ENCODE data around the gene AFMID.

The AFMID gene

DNA sequence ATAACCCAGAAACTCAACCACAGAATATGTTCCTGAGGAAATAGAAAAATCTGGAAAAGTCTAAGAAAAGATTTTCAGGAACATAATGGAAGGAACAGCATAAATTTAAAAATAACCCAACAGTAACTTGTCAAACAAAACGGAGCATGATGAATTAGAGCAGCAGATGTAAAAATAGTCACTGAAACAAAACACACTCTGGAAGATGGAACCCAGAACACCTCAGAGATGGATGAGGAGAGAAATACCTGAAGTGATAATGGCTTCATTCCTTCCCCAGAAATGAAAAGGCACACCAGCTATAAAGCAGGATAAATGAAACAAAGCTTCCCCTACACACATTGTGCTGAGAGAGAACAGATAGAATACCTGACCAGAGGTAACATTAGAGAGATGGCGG, 6.7 kb upstream of the AFMID start:
- no peak for DNase-seq

DNA sequence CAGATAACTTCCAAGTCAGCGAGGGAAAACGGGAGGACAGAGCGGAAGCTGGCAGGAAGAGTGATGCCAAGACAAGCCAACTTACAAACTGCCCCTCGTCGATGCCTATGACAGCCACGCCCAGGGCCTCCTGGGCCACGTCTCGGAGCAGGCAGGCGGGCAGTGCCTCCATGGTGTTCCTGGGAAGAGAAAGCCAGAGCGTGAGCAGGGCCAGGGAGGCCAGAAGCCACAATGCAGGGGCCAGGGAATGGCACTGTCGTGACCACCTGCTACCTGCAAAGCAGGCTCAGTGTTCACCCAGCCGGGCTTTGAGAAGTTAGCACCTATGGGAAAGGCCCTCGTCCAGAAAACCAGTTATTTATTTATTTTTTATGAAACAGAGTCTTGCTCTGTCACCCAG, 4.7 kb upstream of the AFMID start:
- DNase-seq = no peak

DNA sequence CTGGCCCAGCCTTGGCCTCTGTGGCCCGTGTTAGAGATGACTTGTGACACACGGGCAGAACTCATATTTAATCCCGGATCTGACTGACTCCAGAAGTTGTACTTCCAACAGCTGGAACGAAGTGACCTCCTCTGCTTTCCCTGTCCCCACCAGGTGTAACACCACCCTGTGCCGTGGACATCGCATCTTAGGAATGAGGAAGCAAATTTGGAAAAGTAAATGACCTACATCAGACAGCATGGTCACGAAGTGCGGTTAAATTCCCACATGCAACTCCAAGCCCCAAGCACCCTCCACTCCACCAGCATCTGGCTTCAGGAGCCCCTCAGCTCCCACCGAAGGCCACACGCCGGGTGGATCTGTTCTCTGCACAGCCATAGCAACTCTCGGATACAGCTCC, 3.2 kb upstream of the AFMID start:
- no peak for DNase-seq

DNA sequence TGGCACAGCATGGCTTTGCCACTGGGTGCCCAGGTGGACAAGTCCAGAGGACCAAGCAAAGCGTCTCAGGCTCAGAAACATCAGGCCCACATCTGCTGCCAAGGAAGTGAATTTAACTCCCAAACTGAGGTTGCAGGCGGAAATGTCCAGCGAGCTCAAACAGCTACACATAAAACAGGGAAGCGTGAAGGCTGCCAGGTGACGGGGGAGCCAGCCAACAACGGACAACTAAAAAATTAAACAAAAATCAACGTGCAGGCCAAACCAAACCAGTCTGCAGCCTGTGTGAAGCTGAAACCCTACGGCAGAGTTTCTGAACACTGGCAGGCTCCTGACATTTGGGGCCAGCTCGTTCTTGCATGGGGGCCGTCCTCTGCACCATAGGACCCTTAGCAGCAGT, 2.8 kb upstream of the AFMID start:
- no peak for DNase-seq

GRCh38 chr17:78184868-78185267, 2.3 kb upstream of the AFMID start:
- no peak for DNase-seq

GRCh38 chr17:78185981-78186691, 1.0 kb upstream of the AFMID start:
- no peak for DNase-seq

DNA sequence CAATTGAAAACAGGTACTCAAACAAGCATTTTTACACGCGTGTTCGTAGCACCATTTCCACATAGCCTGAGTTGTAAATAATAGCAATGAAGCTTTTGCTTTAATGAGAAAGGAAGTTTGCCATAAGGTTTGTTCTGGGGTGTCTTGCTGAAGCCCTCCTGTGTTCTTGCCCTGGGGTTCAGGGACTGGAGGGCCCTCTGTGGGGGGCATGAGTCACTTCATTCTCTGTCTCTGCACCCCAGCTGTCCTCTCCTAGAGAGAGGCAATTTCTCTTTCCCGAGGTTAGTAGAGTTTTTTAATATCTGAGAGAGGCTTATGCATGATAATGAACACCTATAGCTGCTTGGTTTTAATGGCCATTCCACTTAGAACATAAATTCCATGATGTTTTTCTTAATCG, 9.6 kb downstream of the AFMID start:
- no peak for DNase-seq

GRCh38 chr17:78197147-78197832, 10.1 kb downstream of the AFMID start:
- no peak for DNase-seq

DNA sequence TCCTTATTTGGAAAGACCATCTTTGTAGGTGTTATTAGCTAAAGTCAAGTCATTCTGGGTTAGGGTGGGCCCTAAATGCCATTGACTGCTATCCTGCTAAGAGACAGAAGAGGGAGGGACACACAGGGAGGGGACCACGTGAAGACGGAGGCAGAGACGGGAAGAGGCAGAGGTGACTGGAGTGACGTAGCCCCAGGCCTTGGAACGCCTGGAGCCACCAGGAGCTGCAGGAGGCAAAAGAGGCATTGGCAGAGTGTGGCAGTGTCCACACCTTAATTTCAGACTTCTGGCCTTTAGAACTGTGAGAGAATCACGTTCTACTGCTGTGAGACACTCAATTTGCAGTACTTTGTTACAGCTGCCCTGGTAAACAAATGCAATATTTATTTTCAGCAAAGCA, 13.3 kb downstream of the AFMID start:
- no peak for DNase-seq

- DNase-seq = no peak
Measured at GRCh38 chr17:78202666-78203065, 15.5 kb downstream of the AFMID start.

DNA sequence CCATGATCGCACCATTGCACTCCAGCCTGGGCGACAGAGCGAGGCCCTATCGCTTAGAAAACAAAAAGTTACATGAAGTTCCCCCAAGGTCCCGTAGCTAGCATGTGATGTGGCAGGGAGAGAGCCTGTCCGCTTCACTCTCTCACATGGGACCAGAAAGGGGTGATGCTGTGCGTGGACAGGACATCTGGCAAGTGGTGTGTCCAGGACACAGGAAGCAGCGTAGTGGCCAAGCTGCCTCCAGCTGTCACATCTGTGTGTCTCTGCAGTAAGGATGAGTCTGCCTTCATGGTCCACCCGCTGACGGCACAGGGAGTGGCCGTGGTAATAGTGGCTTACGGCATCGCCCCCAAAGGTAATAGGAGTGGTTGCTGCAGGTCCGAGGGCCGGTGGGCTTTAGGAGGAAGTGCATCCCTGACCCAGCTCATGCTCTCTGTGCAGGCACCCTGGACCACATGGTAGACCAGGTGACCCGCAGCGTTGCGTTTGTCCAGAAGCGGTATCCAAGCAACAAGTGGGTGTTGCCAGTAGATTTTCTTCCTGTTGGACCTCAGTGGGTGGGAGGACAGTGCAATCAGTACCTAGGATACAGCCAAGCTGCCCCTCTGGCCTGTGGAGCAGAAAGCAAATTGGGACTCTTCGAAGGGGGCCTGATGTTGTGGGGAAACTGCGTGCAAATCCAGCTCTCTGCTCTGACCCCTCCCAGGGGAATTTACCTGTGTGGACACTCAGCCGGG, 17.4 kb downstream of the AFMID start:
- no peak for DNase-seq

GRCh38 chr17:78205124-78205775, 18.1 kb downstream of the AFMID start:
- no peak for DNase-seq

DNA sequence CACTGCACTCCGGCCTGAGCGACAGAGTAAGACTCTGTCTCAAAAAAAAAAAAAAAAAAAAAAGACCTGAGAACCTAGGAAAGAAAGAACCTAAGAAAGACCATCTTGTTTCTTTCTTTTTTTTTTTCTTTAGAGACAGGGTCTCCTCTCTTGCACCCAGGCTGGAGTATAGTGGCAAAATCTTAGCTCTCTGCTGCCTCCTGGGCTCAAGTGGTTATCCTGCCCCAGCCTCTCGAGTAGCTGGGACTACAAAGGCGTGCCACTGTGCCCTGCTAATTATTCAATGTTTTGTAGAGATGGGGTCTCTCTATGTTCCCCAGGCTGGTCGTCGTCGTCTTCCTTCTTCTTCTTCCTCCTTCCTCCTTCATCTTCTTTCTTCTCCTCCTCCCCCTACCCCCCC, 19.1 kb downstream of the AFMID start:
- DNase-seq = no peak

DNA sequence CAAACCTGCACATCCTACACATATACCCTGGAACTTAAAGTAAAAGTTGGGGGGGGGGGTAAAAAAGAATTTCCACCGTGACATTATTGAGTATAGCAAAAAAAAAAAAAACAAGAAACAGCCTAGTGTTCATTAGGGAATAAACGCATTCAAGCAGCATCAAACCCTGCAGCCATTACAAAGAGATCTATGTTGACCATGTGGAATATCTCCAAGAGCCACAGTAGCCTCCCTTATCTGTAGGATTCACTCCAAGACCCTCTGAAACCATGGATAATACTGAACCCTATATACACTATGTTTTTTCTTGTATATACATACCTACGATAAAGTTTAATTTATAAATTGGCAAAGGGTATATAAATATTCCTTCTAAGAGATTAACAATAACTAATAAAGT, 21.3 kb downstream of the AFMID start:
- no peak for DNase-seq

GRCh38 chr17:78210111-78210510, 22.9 kb downstream of the AFMID start:
- no peak for DNase-seq

DNA sequence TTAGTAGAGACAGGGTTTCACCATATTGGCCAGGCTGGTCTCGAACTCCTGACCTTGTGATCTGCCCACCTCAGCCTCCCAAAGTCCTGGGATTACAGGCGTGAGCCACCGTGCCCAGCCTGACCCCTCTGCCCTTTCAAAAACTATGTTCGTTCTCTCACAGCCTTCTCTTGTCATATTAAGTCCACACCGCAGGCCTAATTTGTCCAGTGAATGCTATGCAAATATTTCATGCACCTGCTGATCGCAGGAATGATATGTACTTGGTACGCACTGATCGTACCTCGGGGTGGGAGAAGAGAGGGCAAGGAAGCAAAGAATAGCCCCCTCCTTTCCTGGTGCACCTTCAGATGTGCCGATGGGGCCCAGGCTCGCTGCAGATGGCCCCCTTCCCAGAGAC, 23.9 kb downstream of the AFMID start:
- DNase-seq = no peak

DNA sequence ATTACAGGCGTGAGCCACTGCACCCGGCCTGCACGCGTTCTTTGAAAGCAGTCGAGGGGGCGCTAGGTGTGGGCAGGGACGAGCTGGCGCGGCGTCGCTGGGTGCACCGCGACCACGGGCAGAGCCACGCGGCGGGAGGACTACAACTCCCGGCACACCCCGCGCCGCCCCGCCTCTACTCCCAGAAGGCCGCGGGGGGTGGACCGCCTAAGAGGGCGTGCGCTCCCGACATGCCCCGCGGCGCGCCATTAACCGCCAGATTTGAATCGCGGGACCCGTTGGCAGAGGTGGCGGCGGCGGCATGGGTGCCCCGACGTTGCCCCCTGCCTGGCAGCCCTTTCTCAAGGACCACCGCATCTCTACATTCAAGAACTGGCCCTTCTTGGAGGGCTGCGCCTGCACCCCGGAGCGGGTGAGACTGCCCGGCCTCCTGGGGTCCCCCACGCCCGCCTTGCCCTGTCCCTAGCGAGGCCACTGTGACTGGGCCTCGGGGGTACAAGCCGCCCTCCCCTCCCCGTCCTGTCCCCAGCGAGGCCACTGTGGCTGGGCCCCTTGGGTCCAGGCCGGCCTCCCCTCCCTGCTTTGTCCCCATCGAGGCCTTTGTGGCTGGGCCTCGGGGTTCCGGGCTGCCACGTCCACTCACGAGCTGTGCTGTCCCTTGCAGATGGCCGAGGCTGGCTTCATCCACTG, 27.0 kb downstream of the AFMID start, which contains the start of gene BIRC5:
TSS of gene BIRC5 (plus strand) at position 238 of the 690 bp plus-strand sequence. CDS start at position 302, 64 bp downstream.
- peak; percentile 95 for DNase-seq

- DNase-seq = no peak
Measured at GRCh38 chr17:78214706-78215061, 27.5 kb downstream of the AFMID start.

DNA sequence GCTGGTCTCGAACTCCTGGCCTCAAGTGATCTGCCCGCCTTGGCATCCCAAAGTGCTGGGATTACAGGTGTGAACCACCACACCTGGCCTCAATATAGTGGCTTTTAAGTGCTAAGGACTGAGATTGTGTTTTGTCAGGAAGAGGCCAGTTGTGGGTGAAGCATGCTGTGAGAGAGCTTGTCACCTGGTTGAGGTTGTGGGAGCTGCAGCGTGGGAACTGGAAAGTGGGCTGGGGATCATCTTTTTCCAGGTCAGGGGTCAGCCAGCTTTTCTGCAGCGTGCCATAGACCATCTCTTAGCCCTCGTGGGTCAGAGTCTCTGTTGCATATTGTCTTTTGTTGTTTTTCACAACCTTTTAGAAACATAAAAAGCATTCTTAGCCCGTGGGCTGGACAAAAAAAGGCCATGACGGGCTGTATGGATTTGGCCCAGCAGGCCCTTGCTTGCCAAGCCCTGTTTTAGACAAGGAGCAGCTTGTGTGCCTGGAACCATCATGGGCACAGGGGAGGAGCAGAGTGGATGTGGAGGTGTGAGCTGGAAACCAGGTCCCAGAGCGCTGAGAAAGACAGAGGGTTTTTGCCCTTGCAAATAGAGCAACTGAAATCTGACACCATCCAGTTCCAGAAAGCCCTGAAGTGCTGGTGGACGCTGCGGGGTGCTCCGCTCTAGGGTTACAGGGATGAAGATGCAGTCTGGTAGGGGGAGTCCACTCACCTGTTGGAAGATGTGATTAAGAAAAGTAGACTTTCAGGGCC, 32.4 kb downstream of the AFMID start:
- no peak for DNase-seq

DNA sequence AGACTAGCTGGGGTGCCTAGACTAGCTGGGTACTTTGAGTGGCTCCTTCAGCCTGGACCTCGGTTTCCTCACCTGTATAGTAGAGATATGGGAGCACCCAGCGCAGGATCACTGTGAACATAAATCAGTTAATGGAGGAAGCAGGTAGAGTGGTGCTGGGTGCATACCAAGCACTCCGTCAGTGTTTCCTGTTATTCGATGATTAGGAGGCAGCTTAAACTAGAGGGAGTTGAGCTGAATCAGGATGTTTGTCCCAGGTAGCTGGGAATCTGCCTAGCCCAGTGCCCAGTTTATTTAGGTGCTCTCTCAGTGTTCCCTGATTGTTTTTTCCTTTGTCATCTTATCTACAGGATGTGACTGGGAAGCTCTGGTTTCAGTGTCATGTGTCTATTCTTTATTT, 35.9 kb downstream of the AFMID start:
- no peak for DNase-seq

DNA sequence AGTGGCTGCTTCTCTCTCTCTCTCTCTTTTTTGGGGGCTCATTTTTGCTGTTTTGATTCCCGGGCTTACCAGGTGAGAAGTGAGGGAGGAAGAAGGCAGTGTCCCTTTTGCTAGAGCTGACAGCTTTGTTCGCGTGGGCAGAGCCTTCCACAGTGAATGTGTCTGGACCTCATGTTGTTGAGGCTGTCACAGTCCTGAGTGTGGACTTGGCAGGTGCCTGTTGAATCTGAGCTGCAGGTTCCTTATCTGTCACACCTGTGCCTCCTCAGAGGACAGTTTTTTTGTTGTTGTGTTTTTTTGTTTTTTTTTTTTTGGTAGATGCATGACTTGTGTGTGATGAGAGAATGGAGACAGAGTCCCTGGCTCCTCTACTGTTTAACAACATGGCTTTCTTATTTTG, 36.6 kb downstream of the AFMID start:
- DNase-seq = no peak

Measured in activated CD4-positive, alpha-beta T cell treated with anti-CD3 and anti-CD28 coated beads, Interleukin-10, Interleukin-2, amounts not matched to agents 100 ng/mL and 50 ng/mL, durations not matched to agents 16 hours and 8 hours (primary cell).